Measurements from ENCODE around the gene PUSL1. TPM values are rescaled to one million over a fixed set of nuclear protein-coding genes. Genes with fewer than 3 reads are reported as not detected.

The PUSL1 gene
- total RNA-seq, 1 experiment from 2014 or later: 15.5 TPM

- in situ Hi-C loops (cut with HindIII; ENCODE audit: low pct_unique_long_range_greater_than_20kb, low sequenced_read_pairs): no loop called here
- DNase-seq (ENCODE audit: low read depth, low spot score): no peak
Measured at GRCh38 chr1:1340791-1341548, 32.6 kb downstream of the PUSL1 start.

DNA sequence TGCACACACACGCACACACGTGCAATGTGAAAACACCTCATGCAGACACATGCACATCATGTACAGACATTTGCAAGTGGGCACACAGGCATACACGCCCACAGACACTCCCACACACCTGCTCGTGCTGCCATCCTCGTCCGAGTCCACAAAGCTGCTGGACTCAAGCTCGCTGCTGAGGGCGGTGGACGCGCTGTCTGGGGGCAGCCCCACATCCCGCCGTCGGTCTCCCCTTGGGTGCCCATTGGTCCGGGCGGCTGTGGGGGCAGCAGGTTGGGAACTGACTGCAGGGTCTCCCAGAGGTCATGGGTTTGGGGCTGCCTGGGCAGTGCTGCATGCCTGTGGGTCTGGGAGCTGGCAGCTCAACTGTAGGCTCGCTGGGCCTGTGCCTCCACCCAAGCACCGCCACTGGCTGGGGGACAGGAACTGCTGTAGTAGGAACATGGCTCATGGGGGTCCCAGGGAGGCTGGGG is 33.2 kb downstream of the PUSL1 start:
- no peak for DNase-seq (ENCODE audit: low read depth, low spot score)
- in situ Hi-C loops (cut with HindIII; ENCODE audit: low pct_unique_long_range_greater_than_20kb, low sequenced_read_pairs): no loop called here

- in situ Hi-C loops (cut with HindIII; ENCODE audit: low pct_unique_long_range_greater_than_20kb, low sequenced_read_pairs): no loop called here
- no peak for DNase-seq (ENCODE audit: low read depth, low spot score)
Measured at GRCh38 chr1:1342061-1342562, 33.7 kb downstream of the PUSL1 start.

GRCh38 chr1:1342584-1343115 is 34.3 kb downstream of the PUSL1 start:
- no peak for DNase-seq (ENCODE audit: low read depth, low spot score)
- in situ Hi-C loops (cut with HindIII; ENCODE audit: low pct_unique_long_range_greater_than_20kb, low sequenced_read_pairs): no loop called here

DNA sequence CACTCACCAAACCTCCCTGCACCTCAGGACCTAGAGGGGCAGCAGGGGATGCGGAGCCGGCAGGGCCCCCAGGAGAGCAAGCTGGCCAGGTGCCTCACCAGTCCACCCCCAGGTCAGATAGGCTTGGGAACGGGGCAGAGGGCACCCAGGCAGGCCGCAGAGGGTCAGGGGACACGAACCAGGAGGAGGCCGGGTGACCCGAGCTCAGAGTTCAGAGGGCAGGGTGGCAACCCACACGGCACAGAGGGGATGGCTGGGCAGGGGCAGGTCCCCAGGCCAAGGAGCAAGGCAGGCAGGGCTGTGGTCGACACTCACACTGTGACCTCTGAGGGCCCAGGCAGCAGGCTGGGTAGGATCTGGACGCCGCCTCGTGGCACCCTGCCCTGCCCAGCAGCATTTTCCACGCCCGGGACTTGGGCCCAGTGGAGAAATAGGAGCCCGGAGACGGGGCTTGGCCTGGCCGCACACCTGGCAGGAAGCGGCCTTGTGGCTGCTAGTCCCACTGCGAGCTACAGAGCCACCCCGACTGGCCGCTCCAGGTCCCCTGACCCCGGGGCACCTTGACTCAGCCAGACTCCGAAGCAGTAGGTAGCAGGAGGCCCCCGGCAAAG is 35.5 kb downstream of the PUSL1 start:
- in situ Hi-C loops (cut with HindIII; ENCODE audit: low pct_unique_long_range_greater_than_20kb, low sequenced_read_pairs): no loop called here
- no peak for DNase-seq (ENCODE audit: low read depth, low spot score)

- DNase-seq (ENCODE audit: low read depth, low spot score): peak; percentile 50
Measured at GRCh38 chr1:1344655-1345361, 36.4 kb downstream of the PUSL1 start.

GRCh38 chr1:1345384-1345783 is 37.0 kb downstream of the PUSL1 start:
- no peak for DNase-seq (ENCODE audit: low read depth, low spot score)
- in situ Hi-C loops (cut with HindIII; ENCODE audit: low pct_unique_long_range_greater_than_20kb, low sequenced_read_pairs): no loop called here

More at GRCh38 chr1:1344655-1345361, 36.4 kb downstream of the PUSL1 start:
- in situ Hi-C loops (cut with HindIII; ENCODE audit: low pct_unique_long_range_greater_than_20kb, low sequenced_read_pairs): no loop called here

- in situ Hi-C loops (cut with HindIII; ENCODE audit: low pct_unique_long_range_greater_than_20kb, low sequenced_read_pairs): no loop called here
Measured at GRCh38 chr1:1345860-1346500, 37.6 kb downstream of the PUSL1 start.

GRCh38 chr1:1346501-1346890 is 38.1 kb downstream of the PUSL1 start:
- no peak for DNase-seq (ENCODE audit: low read depth, low spot score)
- in situ Hi-C loops (cut with HindIII; ENCODE audit: low pct_unique_long_range_greater_than_20kb, low sequenced_read_pairs): no loop called here

More at GRCh38 chr1:1345860-1346500, 37.6 kb downstream of the PUSL1 start:
- DNase-seq (ENCODE audit: low read depth, low spot score): no peak

- in situ Hi-C loops (cut with HindIII; ENCODE audit: low pct_unique_long_range_greater_than_20kb, low sequenced_read_pairs): no loop called here
- no peak for DNase-seq (ENCODE audit: low read depth, low spot score)
Measured at GRCh38 chr1:1347026-1347595, 38.7 kb downstream of the PUSL1 start.

DNA sequence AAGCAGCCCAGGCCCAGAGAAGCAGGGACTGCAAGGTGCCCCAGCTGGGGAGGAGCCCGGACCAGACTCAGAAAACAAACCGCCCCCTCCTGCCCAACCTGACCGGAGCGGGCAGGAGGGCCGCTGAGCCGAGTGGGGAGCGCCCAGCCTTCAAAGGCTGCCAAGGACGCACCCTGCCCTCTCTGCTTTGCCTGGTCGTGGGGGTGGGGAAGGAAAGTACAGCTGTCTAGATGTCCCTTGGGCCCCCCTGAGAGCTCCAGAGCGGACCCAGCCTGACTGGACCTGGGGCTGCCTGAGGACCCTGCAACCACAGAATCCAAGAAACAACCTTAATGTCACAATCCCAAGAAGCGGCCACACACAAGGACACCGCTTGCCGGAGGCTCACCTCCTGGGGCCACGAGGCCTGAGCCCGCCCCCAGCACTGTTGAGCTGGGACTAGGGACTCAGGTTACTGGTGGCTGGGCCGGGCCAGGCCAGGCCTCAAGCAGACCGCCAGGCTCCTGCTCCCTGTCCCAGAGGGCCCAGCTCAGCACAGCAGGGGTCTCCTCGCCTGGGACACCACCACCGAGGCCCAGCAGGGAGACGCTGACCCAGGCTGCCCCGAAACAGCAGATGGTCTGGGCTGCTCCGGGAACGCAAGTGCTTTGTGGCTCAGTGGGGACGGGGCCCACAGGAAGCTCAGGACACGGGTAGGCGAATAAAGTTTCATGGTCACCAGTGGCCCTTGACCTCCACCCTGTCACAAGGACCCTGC is 39.4 kb downstream of the PUSL1 start:
- in situ Hi-C loops (cut with HindIII; ENCODE audit: low pct_unique_long_range_greater_than_20kb, low sequenced_read_pairs): no loop called here
- DNase-seq (ENCODE audit: low read depth, low spot score): no peak

DNA sequence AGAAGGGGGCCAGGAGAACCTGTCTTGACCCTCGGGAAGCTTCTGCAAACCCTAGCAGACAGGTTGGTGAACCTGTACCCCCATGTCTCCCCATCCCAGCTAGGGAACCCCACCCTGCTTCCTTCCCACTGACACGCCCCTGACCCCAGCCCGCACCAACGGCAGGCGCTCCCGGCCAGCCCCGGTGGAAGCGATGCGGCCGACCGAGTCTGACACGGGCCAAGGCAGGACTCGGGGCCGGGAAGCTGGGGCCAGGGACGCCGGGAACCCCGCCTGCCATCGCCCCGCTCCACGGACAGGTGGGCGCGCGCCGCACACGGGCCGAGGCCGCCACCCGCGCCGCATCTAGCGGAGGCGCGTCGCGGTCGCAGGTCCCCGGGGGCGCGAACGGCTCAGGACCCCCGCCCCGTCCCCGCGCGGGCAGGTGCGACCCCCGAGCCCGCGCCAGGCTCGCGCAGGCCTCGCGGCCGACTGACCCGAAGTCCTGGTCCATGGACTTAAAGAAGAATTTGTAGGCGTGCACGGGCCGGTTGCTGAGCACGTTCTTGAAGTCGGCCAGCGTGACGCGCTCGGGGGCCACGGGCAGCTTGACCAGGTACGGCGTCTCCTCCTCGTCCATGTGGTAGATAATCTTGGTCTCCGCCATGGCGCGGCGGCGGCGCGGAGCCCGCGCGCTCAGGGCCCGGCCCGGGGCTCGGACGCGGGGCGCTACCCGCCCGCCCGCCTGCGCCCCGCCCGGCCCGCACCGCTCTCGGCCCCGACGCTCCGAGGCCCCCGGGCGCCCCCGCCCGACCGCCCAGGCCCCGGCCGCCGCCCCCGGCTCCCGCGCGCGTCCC is 40.2 kb downstream of the PUSL1 start:
- no peak for DNase-seq (ENCODE audit: low read depth, low spot score)

DNA sequence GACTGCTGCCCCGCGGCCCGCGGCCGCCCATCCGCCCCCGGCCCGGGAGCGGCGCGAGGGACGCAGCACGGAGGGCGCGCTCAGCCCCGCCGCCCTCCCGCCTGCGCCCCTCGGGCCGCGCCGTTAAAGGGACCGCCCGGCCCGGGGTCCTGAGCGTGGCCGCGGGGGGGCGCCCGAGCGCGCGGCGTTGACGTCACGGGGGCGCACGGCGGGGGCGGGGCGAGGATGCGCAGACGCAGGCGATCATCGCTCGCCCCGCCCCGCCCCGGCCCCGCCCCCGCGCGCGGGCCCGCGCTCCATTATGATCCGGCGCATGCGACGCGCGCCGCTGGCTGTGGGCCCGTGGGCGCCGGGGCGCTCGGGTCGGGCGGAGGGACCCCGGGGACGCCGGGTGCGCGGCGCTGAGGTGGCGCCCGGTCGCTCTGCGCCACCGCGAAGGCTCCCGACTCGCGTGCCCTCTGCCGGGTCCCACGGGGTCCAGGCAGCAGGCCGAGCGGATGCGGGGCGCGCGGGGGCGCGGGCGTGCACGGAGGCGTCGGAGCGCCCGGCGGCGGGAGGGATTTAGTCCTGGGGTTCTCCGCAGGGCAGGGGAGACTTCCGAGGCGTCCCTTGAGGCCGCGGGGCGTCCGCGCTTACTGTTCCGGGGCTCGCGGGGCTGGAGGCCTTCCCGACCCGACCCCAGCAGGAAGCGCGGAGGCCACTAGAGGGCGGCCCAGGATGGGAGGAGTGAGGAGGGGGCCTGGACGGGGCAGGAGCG is 41.0 kb downstream of the PUSL1 start, which contains the start of gene DVL1:
TSS of gene DVL1 (minus strand) at position 163 of the 757 bp plus-strand sequence. CDS start 353 bp downstream, outside the sequence.
- in situ Hi-C loops (cut with HindIII; ENCODE audit: low pct_unique_long_range_greater_than_20kb, low sequenced_read_pairs): no loop called here
- DNase-seq (ENCODE audit: low read depth, low spot score): peak; percentile 53

More for the DNA sequence above, 40.2 kb downstream of the PUSL1 start:
- in situ Hi-C loops (cut with HindIII; ENCODE audit: low pct_unique_long_range_greater_than_20kb, low sequenced_read_pairs): no loop called here

DNA sequence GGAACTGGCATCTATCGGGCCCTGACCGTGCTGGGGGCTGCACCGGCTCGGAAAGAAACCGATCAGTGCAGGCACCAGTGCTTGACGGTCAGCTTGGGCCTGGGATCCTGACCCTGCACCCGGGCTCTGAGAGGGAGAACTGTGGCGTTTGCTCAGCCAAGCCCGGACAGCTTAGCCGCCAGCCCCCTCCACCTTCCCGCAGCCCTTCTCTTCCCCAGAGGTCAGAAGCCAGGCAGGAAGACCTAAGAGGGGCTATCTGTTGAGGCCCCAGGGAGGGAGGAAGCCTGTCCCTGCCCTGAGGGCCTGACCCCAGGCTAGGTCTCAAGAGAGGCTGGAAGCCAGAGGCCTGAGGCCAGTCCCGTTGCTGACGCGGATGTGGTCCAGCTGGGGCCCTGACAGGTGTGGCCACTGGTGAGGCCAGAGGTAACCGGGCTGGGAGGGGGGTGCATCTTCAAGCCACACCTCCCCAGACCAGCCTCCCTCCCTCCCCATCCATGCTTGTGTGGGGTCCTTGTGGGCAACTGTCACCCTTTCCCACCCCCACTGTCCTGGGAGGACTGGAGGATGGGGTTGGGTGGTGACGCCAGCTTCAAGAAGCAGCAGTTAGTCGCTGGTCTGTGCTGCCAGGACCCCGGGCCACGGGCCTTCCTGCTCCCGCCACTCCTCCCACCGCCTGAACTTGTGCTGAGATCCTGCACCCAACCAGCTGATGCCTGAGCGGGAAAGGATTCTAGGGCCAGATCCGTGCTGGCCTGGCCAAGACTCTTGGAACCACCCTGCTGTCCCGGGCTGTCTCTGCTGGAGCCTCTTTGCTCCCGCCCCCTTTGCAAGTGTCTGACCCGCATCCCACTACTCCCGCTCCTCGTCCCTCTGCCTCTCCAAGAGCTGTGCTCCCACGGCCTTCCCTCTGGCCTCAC is 43.4 kb downstream of the PUSL1 start:
- DNase-seq (ENCODE audit: low read depth, low spot score): no peak
- in situ Hi-C loops (cut with HindIII; ENCODE audit: low pct_unique_long_range_greater_than_20kb, low sequenced_read_pairs): no loop called here
